GM18507 (cell line): ENCODE results near the gene ITCH.
A peak's percentile ranks its signal among the peaks of the same experiment; 100 is the strongest.
"Not testable (repeated sequence)": the region's sequence is repeated elsewhere in the genome, so short reads cannot be mapped to it uniquely, and the experiment has no call there.

Source experiments
- DNase-seq: peaks from one replicate; pipeline ENCODE4 v3.0.0; 2011; ENCODE audit warnings: low read depth; ENCODE audit not compliant: insufficient read length; ENCODE audit errors: extremely low spot score
- FAIRE-seq: peaks from 2 replicates; lab custom pipeline; 2011; peaks lifted over from hg19 to GRCh38; lab: Jason Lieb, UNC

Gene ITCH

GRCh38 chr20:34363062-34363464 is at the start of gene ITCH:
Gene ITCH (plus strand): TSS chr20:34363273. CDS start chr20:34393812, 30,539 bp downstream.
- peak; percentile 93 for FAIRE-seq
- peak; percentile 92 for DNase-seq

DNA sequence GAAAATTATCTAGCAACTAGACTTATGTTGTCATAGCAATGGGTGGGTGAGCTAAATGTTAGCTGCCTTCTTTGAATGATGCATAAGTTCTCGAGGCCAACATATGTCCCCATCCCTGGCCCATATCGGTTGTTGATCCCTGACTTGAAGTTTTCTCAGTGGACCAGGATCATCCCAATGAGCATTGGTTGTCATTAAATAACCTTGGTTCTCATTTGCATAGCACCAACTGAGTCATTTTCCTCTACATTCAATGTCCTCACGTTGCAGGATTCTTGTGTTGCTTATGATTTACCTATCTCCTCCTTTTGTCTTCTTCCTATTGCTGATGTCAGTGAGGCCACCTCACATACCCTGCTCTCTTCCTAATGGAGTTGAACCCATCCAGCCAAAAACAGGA is 47.8 kb upstream of the ITCH start:
- DNase-seq (no peak), FAIRE-seq (no peak)

DNA sequence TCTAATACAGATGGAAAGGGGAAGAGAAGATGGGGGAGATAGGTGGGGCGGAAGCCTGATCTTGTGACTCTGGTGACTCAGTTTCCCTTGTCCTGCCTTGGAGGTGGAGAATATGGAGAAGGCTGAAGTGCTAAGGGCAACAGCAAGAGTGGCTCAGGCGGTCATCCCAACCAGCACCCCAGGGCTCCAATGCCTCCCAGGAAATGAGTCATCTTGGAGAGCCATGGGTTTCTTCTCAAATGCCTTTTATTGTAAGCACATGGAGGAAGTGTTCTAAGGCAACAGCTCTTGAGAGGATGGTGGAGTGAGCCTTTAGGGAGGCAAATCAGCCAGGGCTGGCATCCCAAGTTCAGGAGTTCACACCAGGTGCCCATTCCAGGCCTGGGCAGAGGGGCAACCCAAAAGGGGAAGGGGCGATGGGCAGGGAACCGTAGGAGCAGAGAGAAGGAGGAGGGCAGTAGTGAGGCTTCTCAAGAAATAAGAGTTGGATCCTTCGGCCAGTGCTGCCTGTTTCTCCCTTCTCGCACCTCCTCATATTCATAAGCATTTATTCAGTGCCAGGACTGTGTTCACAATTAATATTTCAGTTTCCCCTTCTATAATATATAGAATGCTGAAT is 46.8 kb upstream of the ITCH start:
- no peak for DNase-seq
- no peak for FAIRE-seq

- FAIRE-seq: no peak
- no peak for DNase-seq
These were observed 44.2 kb upstream of the ITCH start for GRCh38 chr20:34318609-34319443.

DNA sequence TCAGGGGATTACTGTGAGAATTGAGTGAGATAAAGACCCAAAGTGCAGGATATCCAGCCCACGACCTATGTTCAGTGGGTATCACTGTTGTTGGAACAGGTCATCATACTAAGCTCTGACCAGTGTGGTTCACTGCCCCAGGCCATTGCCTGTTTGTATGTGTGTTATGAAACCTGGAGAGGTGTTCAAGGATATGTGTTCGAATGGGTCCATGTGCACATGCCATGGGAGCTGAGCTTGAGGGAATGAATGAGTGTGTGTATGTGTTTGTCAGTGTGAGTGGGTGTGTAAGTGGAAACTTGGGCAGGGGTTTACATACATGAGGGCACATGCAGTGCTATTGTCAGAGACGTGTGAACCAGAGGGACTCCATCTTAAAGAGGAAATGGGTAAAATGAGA is 42.2 kb upstream of the ITCH start:
- FAIRE-seq (no peak), DNase-seq (no peak)

GRCh38 chr20:34322267-34323105 is 40.6 kb upstream of the ITCH start:
- no peak for DNase-seq
- FAIRE-seq: no peak

DNA sequence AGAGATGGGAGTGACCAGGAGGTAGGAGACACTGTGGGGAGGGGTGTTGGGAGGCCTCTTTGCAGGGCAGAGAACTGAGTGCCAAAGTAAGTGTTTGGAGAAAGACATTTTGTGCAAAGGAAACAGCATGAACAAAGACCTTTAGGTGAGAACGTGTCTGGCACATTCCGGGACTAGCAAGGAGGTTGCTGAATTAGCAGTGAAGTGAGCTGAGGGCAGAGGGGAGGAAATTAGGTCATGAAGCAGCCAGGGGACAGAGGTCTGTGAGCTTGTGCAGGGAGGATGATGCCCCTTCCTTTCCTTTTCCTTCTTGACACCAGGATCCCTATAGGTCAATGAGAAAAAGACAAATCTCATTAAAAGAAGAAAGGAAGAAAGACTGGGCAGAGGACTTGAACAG is 38.5 kb upstream of the ITCH start:
- FAIRE-seq (no peak), DNase-seq (no peak)

- FAIRE-seq, DNase-seq: not testable (repeated sequence)
These were observed 34.9 kb upstream of the ITCH start for GRCh38 chr20:34328207-34328606.

GRCh38 chr20:34328928-34329677 is 34.0 kb upstream of the ITCH start:
- DNase-seq (no peak), FAIRE-seq (no peak)

GRCh38 chr20:34330861-34331544 is 32.1 kb upstream of the ITCH start:
- DNase-seq, FAIRE-seq: not testable (repeated sequence)

- FAIRE-seq: no peak
- no peak for DNase-seq
These were observed 31.2 kb upstream of the ITCH start for GRCh38 chr20:34331838-34332237.

DNA sequence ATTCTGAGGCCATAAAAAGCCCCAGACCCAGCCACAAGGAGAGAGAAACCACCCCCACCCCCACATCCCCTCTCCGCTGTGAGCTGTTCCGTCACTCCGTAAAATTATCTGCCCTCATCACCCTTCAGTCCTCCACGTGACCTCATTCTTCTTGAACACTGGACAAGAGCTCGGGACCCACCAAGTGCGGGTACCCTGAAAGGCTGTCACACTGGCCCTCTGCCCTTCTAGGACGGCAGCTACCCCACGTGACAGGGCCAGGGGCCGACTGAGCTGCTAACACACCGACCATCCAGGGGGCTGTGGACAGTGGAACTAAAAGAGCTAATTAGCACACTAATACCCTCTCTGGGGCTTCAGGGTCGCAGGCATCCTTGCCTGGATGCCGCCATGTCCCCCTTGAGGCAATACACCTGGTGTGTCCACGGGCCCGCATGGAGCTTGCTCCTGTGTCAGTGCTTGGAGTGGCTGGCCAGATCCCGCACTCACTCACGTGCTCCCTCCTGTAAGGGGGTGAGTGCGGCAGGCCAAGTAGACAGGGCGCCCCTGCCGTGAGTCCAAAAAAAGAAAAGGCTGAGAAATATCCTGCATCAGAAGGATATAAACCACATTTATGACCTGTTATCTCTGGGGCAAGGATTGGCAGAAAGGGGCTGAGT is 30.7 kb upstream of the ITCH start:
- FAIRE-seq (no peak), DNase-seq (no peak)

DNA sequence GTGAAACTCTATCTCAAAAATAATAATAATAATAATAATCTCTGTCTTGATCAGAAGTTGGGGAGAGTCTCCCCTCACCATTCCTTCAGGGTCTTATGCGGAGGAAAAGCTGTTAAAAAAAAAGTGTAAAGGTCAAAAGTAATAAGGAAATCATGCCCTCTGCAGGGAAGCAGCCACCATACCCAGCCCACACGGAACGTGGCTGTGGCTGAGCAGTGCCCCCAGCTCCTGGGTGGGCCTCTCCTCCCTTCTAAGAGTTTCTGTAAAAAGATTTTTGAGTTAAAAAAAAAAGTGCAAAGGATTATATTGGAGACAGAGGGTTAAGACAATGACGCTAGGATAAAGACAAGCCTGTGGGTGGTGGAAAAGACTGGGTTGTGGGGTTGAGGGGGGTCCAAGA is 29.3 kb upstream of the ITCH start:
- no peak for FAIRE-seq

GRCh38 chr20:34334654-34335407 is 28.2 kb upstream of the ITCH start:
- DNase-seq: no peak
- FAIRE-seq: no peak

More for the DNA sequence above, 29.3 kb upstream of the ITCH start:
- DNase-seq: no peak

DNA sequence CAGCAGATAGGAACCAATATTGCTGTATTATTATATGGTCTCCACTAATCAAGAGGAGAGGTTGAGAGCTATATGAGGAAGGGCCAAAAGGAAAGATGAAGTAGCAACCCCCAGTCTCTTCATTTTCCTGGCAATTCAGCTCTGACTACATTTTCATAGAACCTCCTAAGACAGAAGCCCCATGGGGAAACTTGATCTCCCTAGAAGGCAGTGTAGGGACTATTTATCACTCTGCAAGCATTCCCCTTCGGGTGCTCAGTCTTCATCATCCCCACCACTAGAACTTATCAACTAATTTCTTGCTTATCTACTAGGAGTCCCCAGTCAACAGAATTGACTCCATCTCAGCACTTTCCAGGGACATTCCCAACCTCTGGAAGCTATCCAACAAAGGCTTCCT is 25.5 kb upstream of the ITCH start:
- FAIRE-seq (no peak), DNase-seq (no peak)

DNA sequence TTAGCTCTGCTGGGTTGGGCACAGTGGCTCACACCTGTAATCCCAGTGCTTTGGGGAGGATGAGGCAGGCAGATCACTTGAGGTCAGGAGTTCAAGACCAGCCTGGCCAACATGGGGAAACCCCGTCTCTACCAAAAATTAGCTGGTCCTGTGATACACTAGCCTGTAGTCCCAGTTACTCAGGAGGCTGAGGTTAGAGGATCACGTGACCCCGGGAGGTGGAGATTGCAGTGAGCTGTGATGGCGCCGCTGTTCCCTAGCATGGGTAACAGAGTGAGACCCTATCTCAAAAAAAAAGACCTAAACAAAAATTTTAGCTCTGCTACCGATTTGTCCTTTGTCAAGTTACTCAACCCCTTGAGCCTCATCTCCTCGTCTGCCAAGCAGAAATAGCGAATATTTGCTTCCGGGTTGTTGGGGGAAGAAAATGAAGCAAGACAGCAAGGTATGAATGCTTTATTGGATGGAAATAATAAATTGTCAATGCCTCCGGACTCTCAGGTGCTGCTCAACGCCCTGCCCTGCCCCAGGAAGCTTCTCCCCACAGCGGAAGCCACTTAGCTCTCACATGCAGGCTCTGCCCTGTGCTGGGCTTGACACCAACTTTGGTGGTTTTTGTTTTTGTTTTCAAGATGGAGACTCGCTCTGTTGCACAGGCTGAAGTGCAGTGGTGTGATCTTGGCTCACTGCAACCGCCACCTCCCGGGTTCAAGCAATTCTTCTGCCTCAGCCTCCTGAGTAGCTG is 24.9 kb upstream of the ITCH start:
- no peak for DNase-seq
- peak; percentile 89 for FAIRE-seq

DNA sequence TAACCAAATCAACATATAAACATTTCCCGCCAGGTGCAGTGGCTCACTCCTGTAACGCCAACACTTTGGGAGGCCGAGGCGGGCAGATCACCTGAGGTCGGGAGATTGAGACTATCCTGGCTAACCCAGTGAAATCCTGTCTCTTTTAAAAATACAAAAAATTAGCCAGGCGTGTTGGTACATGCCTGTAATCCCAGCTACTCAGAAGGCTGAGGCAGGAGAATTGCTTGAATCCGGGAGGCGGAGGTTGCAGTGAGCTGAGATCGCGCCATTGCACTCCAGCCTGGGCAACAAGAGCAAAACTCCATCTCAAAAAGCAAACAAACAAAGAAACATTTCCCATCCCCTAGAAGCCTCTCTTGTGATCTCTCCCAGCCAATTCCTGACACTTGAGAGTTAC is 22.3 kb upstream of the ITCH start:
- not testable (repeated sequence) for FAIRE-seq, DNase-seq
